Activated CD4-positive, alpha-beta T cell treated with anti-CD3 and anti-CD28 coated beads, Interleukin-2, amount 10 ng/mL, durations not matched to agents 7 days and 5 days (primary cell): ENCODE measurements around the gene TACC2. TPM values are rescaled to one million over a fixed set of nuclear protein-coding genes. Genes with fewer than 3 reads are reported as not detected.
"Not testable (repeated sequence)": the region's sequence is repeated elsewhere in the genome, so short reads cannot be mapped to it uniquely, and the experiment has no call there.

Experiments used
- CTCF ChIA-PET: fragments of 350-600 bp; sonication (Branson Sonifier 250); formaldehyde crosslinking; loops from one replicate; lab custom pipeline; 2021; ENCODE audit warnings: antibody characterized with exemption; lab: Charles Lee
- POLR2A ChIA-PET: fragments of 350-600 bp; sonication (Branson Sonifier 250); formaldehyde crosslinking; loops from one replicate; lab custom pipeline; 2021; ENCODE audit warnings: antibody characterized with exemption; lab: Charles Lee
- DNase-seq: peaks from one replicate; pipeline ENCODE4 v3.0.0-alpha.2; 2020
- H3K27ac Mint-ChIP-seq: one replicate; pipeline ENCODE4 v1.8.0; 2021; ENCODE audit warnings: mild to moderate bottlenecking, moderate library complexity, mixed read lengths
- H3K27me3 Mint-ChIP-seq: one replicate; pipeline ENCODE4 v1.8.0; 2021; ENCODE audit warnings: mixed read lengths
- H3K36me3 Mint-ChIP-seq: one replicate; pipeline ENCODE4 v1.8.0; 2021; ENCODE audit warnings: low read depth, mixed read lengths
- H3K4me1 Mint-ChIP-seq: one replicate; pipeline ENCODE4 v1.8.0; 2021; ENCODE audit warnings: mixed read lengths
- H3K4me3 Mint-ChIP-seq: one replicate; pipeline ENCODE4 v1.8.0; 2021; ENCODE audit warnings: mild to moderate bottlenecking, moderate library complexity, mixed read lengths
- H3K9me3 Mint-ChIP-seq: one replicate; pipeline ENCODE4 v1.8.0; 2021; ENCODE audit warnings: mixed read lengths
- total RNA-seq, 2 experiments: library from RNA; stranded (reverse); gene quantifications; one replicate each; pipeline ENCODE4 v1.2.3, GENCODE V29; 2021

Gene TACC2
- total RNA-seq, 2 experiments from 2014 or later, result not detected

DNA sequence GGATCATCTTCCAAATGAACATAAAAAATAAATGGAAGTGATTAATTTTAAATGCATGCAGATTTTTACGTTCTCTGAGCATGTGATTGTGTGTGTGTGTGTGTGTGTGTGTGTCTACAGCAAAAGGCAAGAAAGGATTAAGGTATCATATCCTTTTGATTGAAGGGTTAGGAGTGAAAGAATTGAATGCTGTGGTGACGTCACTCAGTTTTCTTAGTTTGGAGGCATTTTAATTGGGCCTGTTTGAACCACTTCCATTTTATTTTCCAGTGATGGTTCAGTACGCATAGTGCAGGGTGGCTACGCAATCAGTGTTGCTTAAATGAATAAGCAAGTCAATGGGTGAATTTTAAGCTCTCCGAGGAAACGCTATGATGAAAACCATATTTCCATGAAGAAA lies 31.3 kb downstream of the TACC2 start:
- POLR2A ChIA-PET, result no interaction called here
- no peak overlapping the region for H3K4me3 Mint-ChIP-seq
- peaks cover 2% of the 10 kb centered on the region for H3K27me3 Mint-ChIP-seq
- no peak overlapping the region for H3K27ac Mint-ChIP-seq
- CTCF ChIA-PET, result no interaction called here
- H3K9me3 Mint-ChIP-seq, result no peaks in the 10 kb centered on the region
- no peak for DNase-seq
- no peaks in the 10 kb centered on the region for H3K4me1 Mint-ChIP-seq
- no peaks in the 10 kb centered on the region for H3K36me3 Mint-ChIP-seq

DNA sequence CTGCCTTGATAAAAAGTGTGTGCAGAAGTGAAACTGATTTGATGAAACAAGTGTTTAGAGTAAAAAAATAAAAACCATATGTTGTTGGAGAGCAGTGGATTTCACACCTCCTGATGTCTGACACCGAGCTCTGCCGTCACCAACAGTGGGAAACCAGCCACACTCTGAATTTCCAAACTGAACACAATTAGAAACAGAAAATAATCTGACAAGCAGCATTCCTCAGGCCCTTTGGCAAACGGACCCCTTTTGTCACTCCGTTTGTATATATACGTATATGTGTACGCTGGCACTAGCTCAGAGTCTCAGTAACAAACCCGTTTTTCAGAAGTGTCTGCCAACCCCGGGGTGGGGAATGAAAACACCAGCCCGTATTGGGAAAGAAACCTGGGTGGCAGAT lies 32.4 kb downstream of the TACC2 start:
- POLR2A ChIA-PET, result no interaction called here
- H3K36me3 Mint-ChIP-seq, result no peaks in the 10 kb centered on the region
- H3K4me3 Mint-ChIP-seq, result no peak overlapping the region
- H3K27ac Mint-ChIP-seq, result no peak overlapping the region
- CTCF ChIA-PET, result no interaction called here
- no peak for DNase-seq
- H3K27me3 Mint-ChIP-seq, result peaks cover 2% of the 10 kb centered on the region
- no peaks in the 10 kb centered on the region for H3K9me3 Mint-ChIP-seq
- H3K4me1 Mint-ChIP-seq, result no peaks in the 10 kb centered on the region

DNA sequence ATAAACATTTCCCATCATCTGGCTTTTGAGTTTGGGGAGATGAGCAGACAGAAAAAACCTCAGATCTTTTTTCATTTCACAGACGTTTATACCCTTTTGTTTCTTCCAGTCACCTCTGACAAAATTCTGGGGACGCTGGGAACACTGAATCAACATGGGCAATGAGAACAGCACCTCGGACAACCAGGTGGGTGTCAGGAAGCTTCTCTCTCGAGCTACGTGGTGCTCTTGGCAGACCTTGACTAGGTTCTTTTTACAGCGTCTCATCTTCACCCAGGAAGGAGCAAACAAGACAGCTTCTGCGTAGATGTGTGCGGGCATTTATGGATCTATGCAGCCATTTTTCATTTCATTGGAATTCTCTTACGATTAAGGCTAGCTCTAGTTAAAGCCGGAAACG lies 32.9 kb downstream of the TACC2 start:
- H3K4me3 Mint-ChIP-seq, result no peak overlapping the region
- no peaks in the 10 kb centered on the region for H3K9me3 Mint-ChIP-seq
- CTCF ChIA-PET, result no interaction called here
- H3K36me3 Mint-ChIP-seq, result no peaks in the 10 kb centered on the region
- DNase-seq, result no peak
- POLR2A ChIA-PET, result no interaction called here
- H3K27me3 Mint-ChIP-seq, result peaks cover 2% of the 10 kb centered on the region
- H3K27ac Mint-ChIP-seq, result no peak overlapping the region
- H3K4me1 Mint-ChIP-seq, result no peaks in the 10 kb centered on the region

DNA sequence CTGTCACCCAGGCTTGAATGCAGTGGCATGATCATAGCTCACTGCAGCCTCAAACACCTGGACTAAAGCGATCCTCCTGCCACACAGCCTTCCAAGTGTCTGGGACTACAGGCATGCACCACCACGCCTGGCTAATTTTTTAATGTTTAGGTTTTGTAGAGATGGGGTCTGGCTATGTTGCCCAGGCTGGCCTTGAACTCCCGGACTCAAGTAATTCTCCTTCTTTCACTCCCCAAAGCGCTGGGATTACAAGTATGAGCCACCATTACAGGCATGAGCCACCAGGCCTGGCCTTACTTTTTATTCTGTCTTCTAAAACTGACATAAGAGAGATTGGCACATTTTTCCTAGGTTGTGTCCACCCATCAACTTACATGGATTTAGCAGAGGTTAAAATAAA lies 33.3 kb downstream of the TACC2 start:
- Mint-ChIP-seq H3K27me3 (peaks cover 2% of the 10 kb centered on the region), H3K4me3 (no peak overlapping the region), H3K36me3 (no peaks in the 10 kb centered on the region), H3K9me3 (no peaks in the 10 kb centered on the region), H3K4me1 (no peaks in the 10 kb centered on the region), H3K27ac (no peak overlapping the region)
- DNase-seq, result no peak
- ChIA-PET POLR2A (no interaction called here), CTCF (no interaction called here)

DNA sequence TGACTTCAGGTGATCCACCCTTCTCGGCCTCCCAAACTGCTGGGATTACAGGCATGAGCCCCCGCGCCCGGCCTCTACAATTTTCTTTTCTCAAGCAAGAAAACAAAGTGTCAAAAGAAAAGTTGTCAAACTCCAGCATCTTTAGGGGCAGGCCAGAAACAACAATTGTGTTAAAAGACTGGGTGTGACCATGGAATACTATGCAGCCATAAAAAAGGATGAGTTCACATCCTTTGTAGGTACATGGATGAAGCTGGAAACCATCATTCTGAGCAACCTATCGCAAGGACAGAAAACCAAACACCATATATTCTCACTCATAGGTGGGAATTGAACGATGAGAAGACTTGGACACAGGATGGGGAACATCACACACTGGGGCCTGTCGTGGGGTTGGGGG lies 34.3 kb downstream of the TACC2 start:
- H3K27me3 Mint-ChIP-seq, CTCF ChIA-PET, H3K4me3 Mint-ChIP-seq, H3K4me1 Mint-ChIP-seq, DNase-seq, H3K36me3 Mint-ChIP-seq, H3K27ac Mint-ChIP-seq, H3K9me3 Mint-ChIP-seq, POLR2A ChIA-PET: not testable (repeated sequence)

DNA sequence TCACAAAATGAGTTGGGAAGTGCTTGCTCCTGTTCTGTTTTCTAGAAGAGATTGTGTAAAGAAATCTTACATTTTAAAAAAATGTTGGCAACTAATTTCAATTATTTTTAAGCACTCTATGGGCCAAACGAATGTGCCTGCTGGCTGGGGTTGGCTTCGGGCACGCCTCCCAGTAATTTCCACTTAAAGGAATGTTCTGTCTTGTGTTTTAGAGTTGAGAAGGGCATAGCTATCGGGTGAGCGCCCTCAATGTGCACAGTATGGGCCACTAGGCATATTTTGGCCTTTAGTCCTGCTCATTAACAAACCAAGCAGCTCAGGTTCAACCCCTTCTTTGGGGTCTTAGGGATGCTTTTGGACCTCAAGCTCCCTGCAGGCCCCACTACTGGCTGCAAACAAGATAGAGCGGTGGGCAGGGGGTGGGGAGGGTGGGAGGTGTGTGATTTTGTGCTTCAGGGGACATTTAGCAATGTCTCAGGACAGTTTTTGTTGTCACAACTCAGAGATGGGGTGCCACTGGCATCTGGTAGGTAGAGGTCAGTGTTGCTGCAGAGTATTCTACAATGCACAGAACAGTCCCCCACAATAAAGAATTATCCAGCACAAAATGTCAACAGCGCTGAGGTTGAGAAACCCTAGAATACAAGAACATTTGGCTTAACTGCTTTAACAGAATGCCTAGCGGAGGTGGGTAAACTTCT lies 40.7 kb downstream of the TACC2 start:
- Mint-ChIP-seq H3K36me3 (no peaks in the 10 kb centered on the region), H3K4me3 (no peak overlapping the region), H3K9me3 (no peaks in the 10 kb centered on the region), H3K27ac (no peak overlapping the region), H3K4me1 (no peaks in the 10 kb centered on the region), H3K27me3 (no peaks in the 10 kb centered on the region)
- no peak for DNase-seq
- ChIA-PET CTCF (no interaction called here), POLR2A (no interaction called here)

DNA sequence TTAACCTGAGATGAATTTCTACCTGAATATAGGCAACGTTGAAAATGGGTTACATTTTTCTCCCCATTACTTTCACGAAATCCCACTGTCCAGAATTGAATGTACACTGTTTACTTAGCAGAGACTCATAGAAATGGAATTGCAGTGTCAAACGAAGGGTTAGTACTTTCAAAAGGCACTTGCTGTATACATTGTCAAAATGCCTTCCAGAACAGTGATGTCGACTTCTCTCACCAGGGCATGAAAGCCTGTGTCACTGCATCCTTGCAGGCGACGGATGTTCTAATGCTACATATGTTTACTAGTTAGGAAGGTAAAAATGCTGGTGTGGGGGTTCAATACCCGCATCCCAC lies 41.2 kb downstream of the TACC2 start:
- H3K4me3 Mint-ChIP-seq, result no peak overlapping the region
- H3K27me3 Mint-ChIP-seq, result no peaks in the 10 kb centered on the region
- ChIA-PET CTCF (no interaction called here), POLR2A (no interaction called here)
- no peaks in the 10 kb centered on the region for H3K36me3 Mint-ChIP-seq
- H3K4me1 Mint-ChIP-seq, result no peaks in the 10 kb centered on the region
- DNase-seq, result no peak
- no peak overlapping the region for H3K27ac Mint-ChIP-seq
- no peaks in the 10 kb centered on the region for H3K9me3 Mint-ChIP-seq

DNA sequence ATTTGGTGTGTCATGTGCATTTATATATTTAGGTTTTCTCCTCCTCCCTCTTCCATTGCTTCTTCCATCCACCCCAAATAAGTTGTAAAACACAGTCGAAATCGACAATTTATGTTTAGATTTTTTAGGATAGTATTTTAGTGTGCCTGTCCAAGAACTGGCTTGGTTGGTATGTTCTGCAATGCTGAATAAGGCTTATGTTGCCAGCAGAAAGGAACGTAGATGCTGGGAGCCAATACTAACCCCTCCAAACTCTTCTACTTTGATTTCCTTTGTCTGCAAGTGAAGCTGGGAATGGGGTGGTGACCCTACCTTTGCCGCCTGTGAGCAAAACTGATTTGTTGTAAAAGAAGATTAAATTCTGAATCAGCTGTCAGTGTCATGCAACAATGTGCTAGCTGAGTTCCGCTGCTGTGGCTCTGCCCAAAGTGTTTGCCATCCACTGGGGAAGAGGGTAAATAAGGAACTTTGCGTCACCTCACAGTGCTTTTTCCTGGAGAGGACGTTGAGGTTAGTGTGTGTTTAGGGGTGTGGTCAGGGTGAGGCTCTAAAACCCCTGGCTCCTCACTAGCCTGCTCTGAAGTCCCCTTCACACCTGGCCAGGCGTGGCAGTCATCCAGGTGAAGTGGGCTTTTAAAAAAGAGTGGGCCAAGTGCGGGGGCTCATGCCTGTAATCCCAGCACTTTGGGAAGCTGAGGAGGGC lies 44.4 kb downstream of the TACC2 start:
- no peaks in the 10 kb centered on the region for H3K36me3 Mint-ChIP-seq
- H3K9me3 Mint-ChIP-seq, result no peaks in the 10 kb centered on the region
- ChIA-PET POLR2A (no interaction called here), CTCF (no interaction called here)
- no peaks in the 10 kb centered on the region for H3K27me3 Mint-ChIP-seq
- H3K4me1 Mint-ChIP-seq, result no peaks in the 10 kb centered on the region
- no peak for DNase-seq
- H3K4me3 Mint-ChIP-seq, result no peak overlapping the region
- no peak overlapping the region for H3K27ac Mint-ChIP-seq

DNA sequence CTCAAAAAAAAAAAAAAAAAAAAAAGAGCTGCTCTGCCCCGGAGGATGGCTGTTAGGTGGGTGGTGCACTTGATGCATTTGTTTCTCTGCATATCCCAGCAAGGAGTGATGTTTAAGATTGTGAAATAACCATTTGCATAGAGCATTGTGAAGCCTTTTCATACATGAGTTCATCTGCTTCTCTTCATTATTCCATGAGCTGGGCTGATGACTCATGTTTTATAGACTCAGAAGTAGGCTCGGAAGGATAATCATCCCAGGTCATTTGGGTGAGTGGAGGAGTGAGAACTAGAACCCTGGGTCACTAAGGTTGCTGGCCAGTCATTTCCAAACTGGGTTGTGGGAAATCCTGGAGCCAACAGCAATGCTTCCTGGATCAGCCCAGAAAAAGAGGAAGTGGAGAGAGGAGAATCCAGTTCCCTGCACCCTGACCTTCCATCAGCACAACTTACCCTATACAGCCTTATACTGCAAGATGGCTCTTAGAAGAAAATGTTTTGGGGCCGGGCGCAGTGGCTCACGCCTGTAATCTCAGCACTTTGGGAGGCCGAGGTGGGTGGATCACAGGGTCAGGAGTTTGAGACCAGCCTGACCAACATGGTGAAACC lies 45.3 kb downstream of the TACC2 start:
- CTCF ChIA-PET, result no interaction called here
- H3K27me3 Mint-ChIP-seq, result peaks cover 2% of the 10 kb centered on the region
- H3K4me3 Mint-ChIP-seq, result no peak overlapping the region

DNA sequence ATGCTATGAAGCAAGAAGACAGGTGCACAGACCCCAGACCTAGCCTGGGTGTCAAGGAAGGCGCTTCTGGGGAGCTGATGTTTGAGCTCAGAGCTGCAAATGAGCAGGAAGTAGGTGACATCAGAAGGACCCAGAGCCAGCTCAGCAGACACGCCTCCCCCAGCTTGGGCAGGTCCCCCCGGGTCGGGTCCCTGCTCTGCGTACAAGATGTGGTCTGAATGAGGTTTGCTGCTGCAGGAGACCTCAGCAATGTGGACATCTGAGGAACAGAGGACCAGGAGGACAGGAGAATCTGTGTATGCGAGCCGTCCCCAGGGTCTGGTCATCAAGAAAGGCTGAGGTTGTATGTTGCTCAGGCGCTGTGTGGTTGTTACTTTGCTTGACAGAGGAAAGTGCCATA lies 51.8 kb downstream of the TACC2 start:
- Mint-ChIP-seq H3K36me3 (no peaks in the 10 kb centered on the region), H3K27me3 (peaks cover 2% of the 10 kb centered on the region), H3K27ac (no peak overlapping the region), H3K4me3 (no peak overlapping the region), H3K4me1 (no peaks in the 10 kb centered on the region), H3K9me3 (no peaks in the 10 kb centered on the region)
- ChIA-PET POLR2A (no interaction called here), CTCF (interaction anchor here (0.7 to 1.0 kb wide), 2 partner anchors 17 to 116 kb away, joined by 3 to 4 read pairs; no protein-coding TSS in a partner anchor)
- no peak for DNase-seq

More for the DNA sequence above, 45.3 kb downstream of the TACC2 start:
- H3K4me1 Mint-ChIP-seq, result no peaks in the 10 kb centered on the region
- H3K27ac Mint-ChIP-seq, result no peak overlapping the region
- no peaks in the 10 kb centered on the region for H3K9me3 Mint-ChIP-seq
- DNase-seq, result no peak
- H3K36me3 Mint-ChIP-seq, result no peaks in the 10 kb centered on the region
- POLR2A ChIA-PET, result no interaction called here

DNA sequence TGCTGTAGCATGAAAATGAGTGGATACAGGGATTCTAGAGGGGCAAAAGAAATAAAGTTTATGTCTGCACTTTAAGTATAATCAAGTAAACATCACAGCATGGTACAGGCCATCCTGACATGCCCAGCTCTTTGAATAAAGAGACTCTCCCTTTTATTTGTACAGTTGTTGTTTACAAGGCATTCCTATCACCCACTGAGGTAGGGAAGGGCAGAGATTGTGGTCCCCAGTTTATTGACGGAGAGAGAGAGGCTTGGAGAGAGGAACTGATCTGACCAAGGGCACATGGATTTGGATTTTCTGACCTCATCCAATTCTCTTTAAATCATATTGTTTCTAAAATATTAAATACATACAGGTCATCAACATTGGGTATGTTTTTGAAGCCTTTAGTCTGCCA lies 53.9 kb downstream of the TACC2 start:
- POLR2A ChIA-PET, result no interaction called here
- H3K27ac Mint-ChIP-seq, result no peak overlapping the region

DNA sequence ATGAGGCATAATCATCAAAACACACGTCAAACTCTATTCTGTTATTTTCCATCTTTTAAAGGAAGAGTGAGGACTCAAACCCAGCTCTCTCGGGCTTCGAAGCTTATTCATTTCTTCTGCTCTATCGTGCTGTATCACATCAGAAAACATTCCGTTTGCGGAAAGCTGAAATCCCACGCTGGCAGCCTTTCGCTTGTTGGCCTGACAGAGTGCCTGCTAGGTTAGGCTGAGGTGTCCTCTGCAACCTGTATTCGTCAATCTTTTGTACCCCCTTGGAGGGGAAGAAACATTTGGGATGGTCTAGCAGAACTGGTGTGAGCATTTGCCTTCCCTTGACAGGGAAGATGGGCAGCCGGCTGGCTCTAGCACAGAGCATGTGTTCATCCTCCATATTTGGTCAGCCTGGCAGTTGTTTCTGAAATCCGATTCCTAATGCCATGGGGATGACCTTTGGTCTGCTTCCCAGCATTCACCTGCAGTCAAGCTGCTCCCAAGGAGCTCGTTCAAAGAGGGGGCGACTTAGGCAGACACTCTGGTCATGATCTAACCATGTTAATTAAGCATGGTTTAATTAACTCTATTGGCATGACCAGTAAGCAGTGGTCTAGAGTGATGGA lies 55.2 kb downstream of the TACC2 start:
- Mint-ChIP-seq H3K4me3 (no peak overlapping the region), H3K27me3 (no peaks in the 10 kb centered on the region)
- CTCF ChIA-PET, result no interaction called here

More for the DNA sequence above, 53.9 kb downstream of the TACC2 start:
- Mint-ChIP-seq H3K4me1 (no peaks in the 10 kb centered on the region), H3K27me3 (peaks cover 2% of the 10 kb centered on the region), H3K4me3 (no peak overlapping the region), H3K36me3 (no peaks in the 10 kb centered on the region), H3K9me3 (no peaks in the 10 kb centered on the region)
- CTCF ChIA-PET, result no interaction called here
- DNase-seq, result no peak

DNA sequence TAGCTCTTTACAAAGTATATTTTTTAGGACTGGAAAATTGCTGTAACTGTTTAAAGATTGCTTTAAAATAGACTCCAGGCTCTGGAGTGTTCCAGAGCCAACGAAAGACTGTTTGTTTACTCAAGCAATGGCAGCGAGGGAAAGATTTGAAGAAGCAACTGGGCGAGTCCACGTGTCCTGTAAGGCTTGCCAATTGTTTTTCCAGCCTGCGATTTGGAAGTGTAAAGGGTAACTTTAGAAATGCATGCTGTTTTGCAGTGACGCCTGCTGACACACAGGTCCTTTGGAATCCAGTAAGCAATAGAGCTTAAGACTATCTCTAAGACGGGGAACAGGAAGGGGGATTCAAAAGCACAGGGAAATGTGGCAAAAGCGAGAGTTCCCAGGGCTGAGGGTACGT lies 55.8 kb downstream of the TACC2 start:
- H3K4me1 Mint-ChIP-seq, result no peaks in the 10 kb centered on the region
- no peak overlapping the region for H3K27ac Mint-ChIP-seq
- no peaks in the 10 kb centered on the region for H3K27me3 Mint-ChIP-seq
- H3K9me3 Mint-ChIP-seq, result no peaks in the 10 kb centered on the region
- no peaks in the 10 kb centered on the region for H3K36me3 Mint-ChIP-seq
- DNase-seq, result no peak
- ChIA-PET POLR2A (no interaction called here), CTCF (no interaction called here)
- no peak overlapping the region for H3K4me3 Mint-ChIP-seq

More for the DNA sequence above, 55.2 kb downstream of the TACC2 start:
- Mint-ChIP-seq H3K27ac (no peak overlapping the region), H3K36me3 (no peaks in the 10 kb centered on the region), H3K4me1 (no peaks in the 10 kb centered on the region), H3K9me3 (no peaks in the 10 kb centered on the region)
- DNase-seq, result no peak
- POLR2A ChIA-PET, result no interaction called here
